ENCODE data around the gene GABRB1.
A peak's percentile ranks its signal among the peaks of the same experiment; 100 is the strongest.

The GABRB1 gene

GRCh38 chr4:47209833-47210232 is 178.5 kb downstream of the GABRB1 start:
- Histone ChIP-seq H3K4me3 (ENCODE audit: low read depth, low read length) (no peak overlapping the region), H3K36me3 (ENCODE audit: insufficient read depth, low read length) (no peaks in the 10 kb centered on the region), H3K4me1 (ENCODE audit: control insufficient read depth, insufficient read depth, low read length, unreplicated experiment) (peaks cover 41% of the 10 kb centered on the region), H3K27ac (ENCODE audit: low read depth, low read length) (peak overlapping the region; percentile 73), H3K27me3 (ENCODE audit: insufficient read depth, low read length) (no peaks in the 10 kb centered on the region), H3K79me2 (ENCODE audit: control insufficient read depth, insufficient read depth, low read length, unreplicated experiment) (no peaks in the 10 kb centered on the region), H2AFZ (ENCODE audit: low read length, unreplicated experiment) (no peak overlapping the region)

DNA sequence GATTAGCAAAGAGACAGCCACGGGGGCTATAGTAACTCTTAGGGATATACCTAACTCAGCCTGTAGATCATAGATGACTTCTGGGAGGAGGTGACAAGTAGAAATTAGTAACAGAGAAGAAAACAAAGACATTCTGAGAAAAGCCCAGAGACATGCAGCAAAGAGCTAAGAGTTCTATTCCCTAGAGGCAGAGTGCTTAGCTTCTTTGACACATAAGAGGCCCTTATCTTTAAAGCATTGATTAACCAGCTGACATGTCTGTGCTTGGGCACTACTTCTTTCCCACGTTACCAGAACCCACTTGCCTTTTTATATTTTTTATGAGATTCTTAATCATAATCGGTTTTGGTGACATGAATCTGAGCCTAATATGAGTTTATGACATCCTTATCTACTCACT is 179.5 kb downstream of the GABRB1 start:
- Histone ChIP-seq H3K27me3 (ENCODE audit: insufficient read depth, low read length) (no peaks in the 10 kb centered on the region), H3K27ac (ENCODE audit: low read depth, low read length) (peak overlapping the region; percentile 73), H3K4me3 (ENCODE audit: low read depth, low read length) (no peak overlapping the region), H2AFZ (ENCODE audit: low read length, unreplicated experiment) (no peak overlapping the region), H3K79me2 (ENCODE audit: control insufficient read depth, insufficient read depth, low read length, unreplicated experiment) (no peaks in the 10 kb centered on the region), H3K4me1 (ENCODE audit: control insufficient read depth, insufficient read depth, low read length, unreplicated experiment) (peaks cover 43% of the 10 kb centered on the region), H3K36me3 (ENCODE audit: insufficient read depth, low read length) (no peaks in the 10 kb centered on the region)

DNA sequence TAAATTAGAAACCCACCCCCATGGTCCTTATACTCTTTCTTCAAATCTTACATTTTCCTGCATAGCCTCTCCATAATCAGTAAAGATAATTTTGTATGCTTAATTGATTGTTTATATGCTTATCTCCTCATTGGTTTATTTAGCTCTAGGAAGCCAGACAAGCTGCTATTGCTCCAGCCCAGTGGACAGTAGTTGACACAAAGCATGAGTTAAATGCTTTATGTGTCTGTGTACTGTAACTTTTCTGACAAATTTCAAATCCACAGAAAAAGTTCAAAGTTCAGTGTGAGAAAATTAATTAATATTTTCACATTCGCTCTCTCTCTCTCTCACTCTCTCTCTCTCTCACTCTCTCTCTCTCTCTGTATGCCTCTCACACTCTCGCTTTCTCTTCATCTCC is 181.7 kb downstream of the GABRB1 start:
- no peaks in the 10 kb centered on the region for H3K36me3 ChIP-seq (ENCODE audit: insufficient read depth, low read length)
- peak overlapping the region; percentile 73 for H2AFZ ChIP-seq (ENCODE audit: low read length, unreplicated experiment)
- no peaks in the 10 kb centered on the region for H3K27me3 ChIP-seq (ENCODE audit: insufficient read depth, low read length)
- H3K79me2 ChIP-seq (ENCODE audit: control insufficient read depth, insufficient read depth, low read length, unreplicated experiment), result no peaks in the 10 kb centered on the region
- H3K4me1 ChIP-seq (ENCODE audit: control insufficient read depth, insufficient read depth, low read length, unreplicated experiment), result peaks cover 43% of the 10 kb centered on the region
- peak overlapping the region; percentile 79 for H3K27ac ChIP-seq (ENCODE audit: low read depth, low read length)
- H3K4me3 ChIP-seq (ENCODE audit: low read depth, low read length), result no peak overlapping the region

DNA sequence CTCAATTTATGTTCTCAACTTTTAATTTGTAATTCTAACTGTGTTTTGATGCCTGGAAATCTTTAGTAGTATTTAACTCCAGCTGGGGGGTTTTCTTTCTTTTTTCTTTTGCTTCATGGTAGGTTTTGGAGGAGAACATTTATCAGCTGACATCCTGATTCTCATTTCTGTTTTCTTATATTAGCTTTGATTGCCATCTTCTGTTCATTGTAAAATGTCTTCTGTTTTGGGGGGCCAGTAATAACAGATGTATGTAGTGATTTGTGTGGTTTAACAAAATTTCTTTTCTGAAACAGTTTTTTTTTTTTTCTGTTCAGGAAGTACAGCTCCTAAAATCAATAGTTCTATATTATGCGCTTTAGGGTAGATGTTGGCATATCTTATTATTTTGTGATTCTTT is 182.2 kb downstream of the GABRB1 start:
- peak overlapping the region; percentile 28; the same call in 1 of the 2 replicates for H3K4me3 ChIP-seq (ENCODE audit: low read depth, low read length)
- H2AFZ ChIP-seq (ENCODE audit: low read length, unreplicated experiment), result peak overlapping the region; percentile 73
- no peaks in the 10 kb centered on the region for H3K79me2 ChIP-seq (ENCODE audit: control insufficient read depth, insufficient read depth, low read length, unreplicated experiment)
- H3K27me3 ChIP-seq (ENCODE audit: insufficient read depth, low read length), result no peaks in the 10 kb centered on the region
- H3K27ac ChIP-seq (ENCODE audit: low read depth, low read length), result peak overlapping the region; percentile 79
- no peaks in the 10 kb centered on the region for H3K36me3 ChIP-seq (ENCODE audit: insufficient read depth, low read length)
- H3K4me1 ChIP-seq (ENCODE audit: control insufficient read depth, insufficient read depth, low read length, unreplicated experiment), result peaks cover 43% of the 10 kb centered on the region

DNA sequence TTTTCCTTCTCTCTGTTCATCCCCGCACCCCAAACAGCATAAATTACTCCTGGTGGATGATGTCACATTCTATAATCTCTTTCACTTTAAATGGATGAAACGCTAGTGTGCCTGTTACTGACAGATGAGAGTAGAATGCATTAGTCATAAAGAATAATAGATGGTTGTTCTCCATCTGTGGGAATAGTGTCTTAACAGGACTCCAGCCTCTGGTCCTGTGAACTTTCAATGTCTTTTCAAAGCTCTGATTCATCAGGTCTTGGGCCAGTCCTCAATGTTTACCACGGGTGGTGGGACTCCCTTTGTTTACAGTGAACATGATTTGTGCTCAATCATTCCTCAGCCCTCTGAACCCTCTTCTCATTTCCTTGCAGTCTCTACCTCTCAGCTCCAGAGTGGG is 182.6 kb downstream of the GABRB1 start:
- peak overlapping the region; percentile 79 for H3K27ac ChIP-seq (ENCODE audit: low read depth, low read length)
- H3K27me3 ChIP-seq (ENCODE audit: insufficient read depth, low read length), result no peaks in the 10 kb centered on the region

GRCh38 chr4:47215759-47216158 is 184.4 kb downstream of the GABRB1 start:
- Histone ChIP-seq H3K79me2 (ENCODE audit: control insufficient read depth, insufficient read depth, low read length, unreplicated experiment) (no peaks in the 10 kb centered on the region), H3K36me3 (ENCODE audit: insufficient read depth, low read length) (no peaks in the 10 kb centered on the region), H3K27ac (ENCODE audit: low read depth, low read length) (no peak overlapping the region), H3K4me3 (ENCODE audit: low read depth, low read length) (no peak overlapping the region), H2AFZ (ENCODE audit: low read length, unreplicated experiment) (no peak overlapping the region), H3K27me3 (ENCODE audit: insufficient read depth, low read length) (no peaks in the 10 kb centered on the region), H3K4me1 (ENCODE audit: control insufficient read depth, insufficient read depth, low read length, unreplicated experiment) (peaks cover 26% of the 10 kb centered on the region)

More for the DNA sequence above, 182.6 kb downstream of the GABRB1 start:
- no peaks in the 10 kb centered on the region for H3K36me3 ChIP-seq (ENCODE audit: insufficient read depth, low read length)
- peaks cover 42% of the 10 kb centered on the region for H3K4me1 ChIP-seq (ENCODE audit: control insufficient read depth, insufficient read depth, low read length, unreplicated experiment)
- no peaks in the 10 kb centered on the region for H3K79me2 ChIP-seq (ENCODE audit: control insufficient read depth, insufficient read depth, low read length, unreplicated experiment)
- H2AFZ ChIP-seq (ENCODE audit: low read length, unreplicated experiment), result peak overlapping the region; percentile 73
- H3K4me3 ChIP-seq (ENCODE audit: low read depth, low read length), result 0 out of 2 replicates have a peak overlapping the region, but pooled peaks have one; percentile 28

DNA sequence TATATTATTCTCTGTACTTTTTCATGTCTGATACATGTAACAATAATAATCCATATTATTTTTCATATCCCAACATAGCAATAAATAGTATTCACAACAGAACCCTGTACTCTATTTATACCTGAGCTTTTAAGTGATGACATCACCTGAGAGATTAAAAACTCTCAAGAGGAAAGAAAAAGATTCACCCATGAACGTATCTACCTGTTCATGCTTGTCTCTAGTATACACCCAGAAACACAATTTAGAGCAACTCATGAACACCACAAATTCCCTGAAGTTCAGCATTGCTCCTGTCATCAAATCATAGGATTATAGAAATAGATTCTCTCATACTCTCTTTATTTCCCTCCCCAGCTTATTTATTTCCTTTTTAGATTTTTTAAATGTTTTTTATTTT is 185.9 kb downstream of the GABRB1 start:
- no peaks in the 10 kb centered on the region for H3K27me3 ChIP-seq (ENCODE audit: insufficient read depth, low read length)
- H3K36me3 ChIP-seq (ENCODE audit: insufficient read depth, low read length), result no peaks in the 10 kb centered on the region
- H3K27ac ChIP-seq (ENCODE audit: low read depth, low read length), result no peak overlapping the region
- H3K4me1 ChIP-seq (ENCODE audit: control insufficient read depth, insufficient read depth, low read length, unreplicated experiment), result peaks cover 29% of the 10 kb centered on the region
- no peak overlapping the region for H3K4me3 ChIP-seq (ENCODE audit: low read depth, low read length)
- H2AFZ ChIP-seq (ENCODE audit: low read length, unreplicated experiment), result no peak overlapping the region
- H3K79me2 ChIP-seq (ENCODE audit: control insufficient read depth, insufficient read depth, low read length, unreplicated experiment), result no peaks in the 10 kb centered on the region

DNA sequence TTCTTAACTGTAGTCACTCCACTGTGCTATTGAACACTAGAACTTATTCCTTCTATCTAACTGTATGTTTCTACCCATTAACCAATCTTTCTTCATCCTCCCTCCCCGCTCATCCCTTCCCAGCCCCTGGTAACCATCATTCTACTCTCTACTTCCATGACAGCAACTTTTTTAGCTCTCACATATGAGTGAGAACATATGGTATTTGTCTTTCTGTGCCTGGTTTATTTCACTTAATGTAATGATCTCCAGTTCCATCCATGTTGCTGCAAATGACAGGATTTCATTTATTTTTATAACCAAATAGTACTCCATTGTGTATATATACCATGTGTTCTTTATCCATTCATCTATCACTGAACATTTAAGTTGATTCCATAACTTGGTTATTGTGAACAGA is 186.5 kb downstream of the GABRB1 start:
- Histone ChIP-seq H3K79me2 (ENCODE audit: control insufficient read depth, insufficient read depth, low read length, unreplicated experiment) (no peaks in the 10 kb centered on the region), H3K27me3 (ENCODE audit: insufficient read depth, low read length) (no peaks in the 10 kb centered on the region), H3K27ac (ENCODE audit: low read depth, low read length) (no peak overlapping the region), H3K36me3 (ENCODE audit: insufficient read depth, low read length) (no peaks in the 10 kb centered on the region), H2AFZ (ENCODE audit: low read length, unreplicated experiment) (no peak overlapping the region), H3K4me1 (ENCODE audit: control insufficient read depth, insufficient read depth, low read length, unreplicated experiment) (peaks cover 29% of the 10 kb centered on the region), H3K4me3 (ENCODE audit: low read depth, low read length) (no peak overlapping the region)

DNA sequence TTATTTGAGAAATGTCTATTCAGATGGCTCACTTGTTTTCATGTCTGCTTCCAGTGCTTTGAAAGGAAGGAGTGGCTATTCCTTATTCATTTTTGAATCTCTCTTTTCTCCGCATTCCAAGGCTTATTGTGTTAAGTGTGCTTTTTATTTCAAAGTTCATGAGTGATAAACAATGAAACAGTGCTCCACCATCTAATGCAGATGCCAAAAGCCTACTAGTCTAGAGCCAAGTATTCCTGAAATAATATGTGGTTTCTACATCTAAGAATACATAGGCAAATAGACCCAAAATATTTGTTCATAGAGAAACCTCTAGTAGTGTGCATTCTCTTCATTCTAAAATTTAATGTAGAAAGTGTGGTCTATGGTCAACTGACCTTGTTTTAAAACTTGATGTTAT is 187.3 kb downstream of the GABRB1 start:
- H3K27ac ChIP-seq (ENCODE audit: low read depth, low read length), result no peak overlapping the region
- H3K27me3 ChIP-seq (ENCODE audit: insufficient read depth, low read length), result no peaks in the 10 kb centered on the region
- H2AFZ ChIP-seq (ENCODE audit: low read length, unreplicated experiment), result no peak overlapping the region
- H3K4me1 ChIP-seq (ENCODE audit: control insufficient read depth, insufficient read depth, low read length, unreplicated experiment), result peaks cover 21% of the 10 kb centered on the region
- H3K79me2 ChIP-seq (ENCODE audit: control insufficient read depth, insufficient read depth, low read length, unreplicated experiment), result no peaks in the 10 kb centered on the region
- H3K36me3 ChIP-seq (ENCODE audit: insufficient read depth, low read length), result no peaks in the 10 kb centered on the region
- H3K4me3 ChIP-seq (ENCODE audit: low read depth, low read length), result no peak overlapping the region

- no peak overlapping the region for H2AFZ ChIP-seq (ENCODE audit: low read length, unreplicated experiment)
- H3K36me3 ChIP-seq (ENCODE audit: insufficient read depth, low read length), result no peaks in the 10 kb centered on the region
- H3K4me1 ChIP-seq (ENCODE audit: control insufficient read depth, insufficient read depth, low read length, unreplicated experiment), result peaks cover 14% of the 10 kb centered on the region
- H3K27ac ChIP-seq (ENCODE audit: low read depth, low read length), result no peak overlapping the region
- no peak overlapping the region for H3K4me3 ChIP-seq (ENCODE audit: low read depth, low read length)
- H3K79me2 ChIP-seq (ENCODE audit: control insufficient read depth, insufficient read depth, low read length, unreplicated experiment), result no peaks in the 10 kb centered on the region
- H3K27me3 ChIP-seq (ENCODE audit: insufficient read depth, low read length), result no peaks in the 10 kb centered on the region
These were observed 188.2 kb downstream of the GABRB1 start for GRCh38 chr4:47219586-47219985.

- H3K79me2 ChIP-seq (ENCODE audit: control insufficient read depth, insufficient read depth, low read length, unreplicated experiment), result no peaks in the 10 kb centered on the region
- no peaks in the 10 kb centered on the region for H3K36me3 ChIP-seq (ENCODE audit: insufficient read depth, low read length)
- no peaks in the 10 kb centered on the region for H3K27me3 ChIP-seq (ENCODE audit: insufficient read depth, low read length)
- peaks cover 10% of the 10 kb centered on the region for H3K4me1 ChIP-seq (ENCODE audit: control insufficient read depth, insufficient read depth, low read length, unreplicated experiment)
- no peak overlapping the region for H3K27ac ChIP-seq (ENCODE audit: low read depth, low read length)
- no peak overlapping the region for H2AFZ ChIP-seq (ENCODE audit: low read length, unreplicated experiment)
- H3K4me3 ChIP-seq (ENCODE audit: low read depth, low read length), result no peak overlapping the region
These were observed 190.4 kb downstream of the GABRB1 start for GRCh38 chr4:47221721-47222120.

Measured in ACC112 (cell line).